DMS 273 (cell line): ENCODE results near the gene BTBD10.
"Not testable (repeated sequence)": the region's sequence is repeated elsewhere in the genome, so short reads cannot be mapped to it uniquely, and the experiment has no call there.

Source experiments
- DNase-seq: peaks from one replicate; lab custom pipeline; 2025; ENCODE audit not compliant: unreplicated experiment; lab: John Stamatoyannopoulos, UW

Gene BTBD10

DNA sequence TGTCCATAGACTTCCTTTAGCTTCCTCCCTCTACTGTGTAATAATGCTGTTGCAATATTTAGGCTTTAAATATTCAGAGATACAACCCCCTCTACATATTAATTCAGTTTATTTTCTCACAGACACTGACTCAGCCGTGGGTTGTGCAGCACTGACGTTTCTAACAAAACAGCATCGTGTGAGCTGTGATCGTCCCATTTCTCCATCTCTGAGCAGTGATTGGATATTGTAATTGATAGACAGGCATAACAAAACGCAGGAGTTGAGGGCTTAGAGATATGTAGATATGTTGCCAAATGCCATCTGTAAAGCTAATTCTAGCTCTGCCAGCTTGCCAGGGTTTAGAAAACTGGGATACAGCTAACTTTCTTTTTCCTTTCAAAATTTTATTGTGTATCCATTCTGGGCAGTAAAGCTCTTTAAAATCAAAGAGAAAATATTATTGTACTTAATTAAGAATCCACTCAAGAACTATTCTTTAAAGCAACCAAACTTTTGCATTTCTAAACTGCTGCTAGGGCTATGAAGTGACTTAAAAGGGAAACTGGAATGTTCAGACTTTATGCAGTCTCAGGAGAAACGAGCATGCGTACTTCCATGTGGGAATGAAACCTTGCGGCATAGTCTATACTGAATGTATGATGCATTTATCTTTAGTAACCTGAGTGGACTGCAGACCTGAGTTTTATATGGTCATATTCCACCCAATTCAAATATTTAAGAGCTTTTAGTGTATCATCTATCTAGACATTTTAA, 22.7 kb downstream of the BTBD10 start:
- peak; percentile 91 for DNase-seq

DNA sequence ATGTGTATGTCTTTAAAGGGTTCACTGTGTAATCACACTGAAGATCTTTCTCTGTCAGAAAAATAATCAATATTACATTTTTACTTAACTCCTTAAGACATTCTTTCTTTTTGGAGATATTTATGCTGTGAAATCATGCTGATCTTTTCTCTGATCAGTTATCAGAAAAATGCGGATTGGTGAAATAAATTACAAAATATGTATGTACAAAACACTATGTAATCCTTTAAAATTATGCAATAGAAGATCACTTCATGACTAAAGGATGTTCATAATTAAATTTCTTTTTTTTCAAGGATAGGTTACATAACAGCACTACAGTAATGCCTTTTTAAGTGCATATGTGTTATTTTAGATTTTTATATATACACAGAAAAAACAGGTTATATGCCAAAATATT, 24.7 kb downstream of the BTBD10 start:
- DNase-seq = no peak

DNA sequence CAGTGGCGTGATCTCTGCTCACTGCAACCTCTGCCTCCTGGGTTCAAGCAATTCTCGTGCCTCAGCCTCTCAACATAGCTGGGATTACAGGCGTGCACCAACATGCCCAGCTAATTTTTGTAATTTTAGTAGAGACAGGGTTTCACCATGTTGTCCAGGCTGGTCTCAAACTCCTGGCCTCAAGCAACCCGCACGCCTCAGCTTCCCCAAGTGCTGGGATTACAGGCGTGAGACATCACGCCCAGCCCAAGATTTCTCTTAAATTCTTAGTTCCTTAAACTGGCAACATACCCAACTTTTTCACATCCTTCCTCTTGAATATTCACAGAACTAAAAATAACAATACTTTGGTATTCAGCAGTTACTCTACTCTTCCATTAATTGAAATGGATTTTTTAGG, 26.2 kb downstream of the BTBD10 start:
- not testable (repeated sequence) for DNase-seq

DNA sequence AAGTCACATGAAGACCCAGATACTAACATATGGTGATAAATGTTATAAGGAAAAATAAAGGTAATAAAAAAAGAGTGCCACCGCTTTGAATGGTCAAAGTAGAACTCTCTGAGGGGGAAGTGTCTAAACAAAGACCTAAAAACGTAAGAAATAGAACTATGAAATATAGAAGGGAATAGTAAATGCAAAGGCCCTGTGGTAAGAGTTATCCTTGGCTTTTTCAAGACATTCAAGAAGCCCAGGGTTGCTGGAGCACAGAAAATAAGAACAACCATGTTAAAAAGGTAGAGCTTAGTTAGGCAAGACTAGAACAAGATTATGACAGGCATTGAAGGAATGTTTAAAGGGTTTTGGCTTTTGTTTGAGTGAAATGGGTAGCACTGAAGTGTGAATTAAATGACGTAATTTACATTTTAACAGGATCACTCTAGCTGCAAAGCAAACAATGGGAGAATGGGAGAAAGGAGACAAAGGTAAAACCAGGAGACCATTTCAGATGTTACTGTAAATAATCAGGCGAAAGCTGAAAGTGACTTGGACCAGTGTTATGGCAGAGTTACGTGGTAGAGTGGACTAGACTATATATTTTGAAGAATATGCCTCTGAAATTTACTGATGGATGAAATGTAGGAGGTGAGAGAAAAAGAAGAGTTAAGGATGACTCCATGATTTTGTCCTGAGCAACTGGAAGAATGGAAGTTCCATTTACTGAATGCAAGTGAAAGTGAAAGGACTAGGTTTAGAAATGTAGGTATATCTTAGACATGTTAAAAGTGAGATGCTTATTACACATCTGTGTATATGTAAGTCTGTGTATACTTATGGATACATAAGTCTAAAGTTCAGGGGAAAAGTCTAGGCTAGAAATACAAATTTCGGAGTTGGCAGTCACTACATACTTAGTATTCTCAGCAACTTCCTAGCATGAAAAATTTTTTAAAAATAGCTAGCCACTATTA, 28.5 kb downstream of the BTBD10 start:
- DNase-seq = no peak

DNA sequence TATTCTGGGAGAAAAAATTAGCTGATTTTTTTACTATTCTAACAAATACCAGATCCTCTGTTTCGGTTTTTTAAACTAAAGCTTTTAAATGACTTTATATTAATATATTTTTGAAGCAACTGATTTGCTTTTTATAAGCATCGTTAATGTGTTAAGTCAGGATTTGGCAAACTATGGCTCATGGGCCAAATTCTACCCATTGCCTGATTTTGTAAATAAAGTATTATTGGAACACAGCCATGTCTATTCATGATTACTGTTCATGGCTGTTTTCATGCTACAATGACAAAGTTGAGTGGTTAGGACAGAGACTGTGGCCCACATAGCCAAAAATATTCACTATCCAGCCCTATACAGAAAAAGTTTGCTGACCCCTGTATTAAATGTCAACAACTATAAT, 29.6 kb downstream of the BTBD10 start:
- DNase-seq = no peak

DNA sequence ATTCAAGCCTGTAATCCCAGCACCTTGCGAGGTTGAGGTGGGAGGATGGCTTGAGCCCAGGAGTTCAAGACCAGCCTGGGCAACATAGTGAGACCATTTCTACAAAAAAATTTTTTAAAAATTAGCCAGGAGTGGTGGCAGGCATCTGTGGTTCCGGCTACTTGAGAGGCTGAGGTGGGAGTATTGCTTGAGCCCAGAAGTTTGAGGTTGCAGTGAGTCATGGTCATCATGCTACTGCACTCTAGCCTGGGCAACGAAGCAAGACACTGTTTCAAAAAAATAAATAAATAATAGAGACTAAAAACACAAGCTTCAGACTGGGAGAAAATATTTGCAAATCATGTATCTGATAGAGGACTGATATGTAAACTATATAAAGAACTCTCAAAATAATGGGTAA, 33.2 kb downstream of the BTBD10 start:
- DNase-seq = no peak

DNA sequence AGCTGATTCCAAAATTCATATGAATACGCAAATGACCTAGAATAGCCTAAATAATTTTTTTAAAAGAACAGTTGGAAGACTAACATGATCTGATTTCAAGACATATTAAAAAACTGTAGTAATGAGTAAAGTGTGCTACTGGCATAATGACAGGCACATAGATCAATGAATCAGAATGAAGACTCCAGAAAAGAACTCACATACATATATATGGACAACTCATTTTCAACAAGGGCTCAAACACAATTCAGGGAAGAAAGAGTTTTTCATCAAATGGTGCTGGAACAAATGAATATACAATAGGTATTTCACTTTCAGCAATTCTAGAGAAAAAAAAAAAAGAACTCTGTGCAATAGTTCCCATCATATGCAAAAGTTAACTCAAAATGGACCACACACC, 33.7 kb downstream of the BTBD10 start:
- no peak for DNase-seq

DNA sequence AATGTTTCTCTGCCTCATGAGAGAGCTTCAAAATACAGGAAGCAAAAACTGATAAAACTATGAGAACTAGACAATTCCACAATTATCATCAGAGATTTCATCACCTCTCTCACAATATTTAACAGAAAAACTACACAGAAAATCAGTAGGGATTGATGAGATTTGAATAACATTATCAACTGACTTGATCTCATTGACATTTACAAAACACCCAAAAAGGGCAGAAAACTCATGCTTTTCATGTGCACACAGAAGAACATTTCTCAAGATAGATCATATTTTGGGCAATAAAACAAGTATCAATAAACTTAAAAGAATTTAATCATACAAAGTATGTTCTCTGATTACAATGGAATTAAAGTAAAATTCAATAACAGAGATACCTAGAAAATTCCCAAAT, 35.6 kb downstream of the BTBD10 start:
- no peak for DNase-seq

DNA sequence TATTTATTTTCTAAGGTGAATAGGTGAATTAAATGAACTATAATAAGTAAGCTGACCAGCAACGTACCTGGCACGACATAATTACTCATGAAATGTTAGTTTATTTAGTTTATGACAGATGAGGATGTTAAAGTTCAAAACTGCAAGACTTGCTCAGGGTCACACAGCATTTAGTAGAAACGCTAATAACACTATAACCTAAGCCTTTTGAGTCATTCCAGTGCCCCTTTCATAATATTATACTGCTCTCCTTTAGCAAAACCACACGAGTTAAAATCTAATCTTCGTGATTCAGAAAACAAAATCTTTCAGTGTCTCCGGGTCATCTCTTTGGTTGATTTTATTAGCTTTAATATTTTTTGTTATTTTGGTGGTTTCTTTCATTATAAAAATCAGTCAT, 39.6 kb downstream of the BTBD10 start:
- no peak for DNase-seq

DNA sequence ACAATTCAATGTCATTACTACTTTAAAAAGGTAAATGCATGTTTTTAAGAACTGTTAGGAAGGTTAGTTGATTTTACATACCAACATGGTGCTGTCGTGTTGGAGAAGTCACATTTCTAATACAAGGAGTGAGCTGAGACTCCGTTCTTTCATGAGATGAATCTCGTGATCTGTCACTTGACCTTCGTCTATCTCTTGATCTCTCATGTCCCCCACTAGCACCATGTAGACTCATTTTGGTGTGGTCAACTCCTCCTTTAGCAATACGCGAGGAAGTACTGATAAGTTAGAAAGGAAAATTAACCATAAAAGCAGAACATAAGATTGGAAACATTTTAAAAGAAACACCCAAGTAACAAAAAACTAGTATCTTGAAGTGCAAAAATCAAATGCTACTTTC, 41.5 kb downstream of the BTBD10 start:
- no peak for DNase-seq

DNA sequence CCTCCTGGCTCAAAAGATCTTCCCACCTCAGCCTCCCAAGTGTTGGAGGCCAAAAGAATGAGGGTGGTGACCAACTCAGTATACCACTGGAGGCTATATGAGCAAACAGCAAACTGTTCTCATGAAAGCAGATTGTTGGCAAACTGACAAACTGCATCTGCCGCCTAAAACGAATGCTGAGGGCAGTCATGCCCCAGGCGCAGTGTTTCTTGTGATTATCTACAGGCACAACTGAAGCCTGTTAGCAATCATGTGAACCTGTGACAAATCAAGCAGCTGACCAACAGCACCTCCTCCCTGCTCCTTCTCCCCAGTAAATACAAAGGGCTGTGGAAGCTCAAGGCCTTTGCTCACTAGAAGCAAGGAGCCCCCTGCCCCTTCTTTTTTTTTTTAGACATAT, 47.8 kb downstream of the BTBD10 start:
- DNase-seq = no peak

DNA sequence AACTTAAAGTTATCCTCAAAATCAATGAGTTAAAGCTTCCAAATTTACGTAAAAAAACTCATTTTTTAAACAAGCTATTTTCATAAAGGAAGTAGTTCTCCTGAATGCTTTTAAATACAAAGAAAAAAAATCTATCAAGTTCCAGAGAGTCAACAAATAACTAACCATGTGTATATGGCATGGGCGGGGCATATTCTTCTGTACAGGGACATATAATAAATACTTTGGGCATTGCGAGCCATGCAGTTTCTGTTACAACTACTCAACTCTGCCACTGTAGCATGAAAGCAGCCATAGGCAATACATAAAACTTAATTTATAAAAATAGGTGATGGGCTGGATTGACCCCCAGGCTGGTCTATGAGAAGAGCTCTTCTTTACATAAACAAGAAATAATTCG, 57.8 kb downstream of the BTBD10 start:
- DNase-seq = no peak

DNA sequence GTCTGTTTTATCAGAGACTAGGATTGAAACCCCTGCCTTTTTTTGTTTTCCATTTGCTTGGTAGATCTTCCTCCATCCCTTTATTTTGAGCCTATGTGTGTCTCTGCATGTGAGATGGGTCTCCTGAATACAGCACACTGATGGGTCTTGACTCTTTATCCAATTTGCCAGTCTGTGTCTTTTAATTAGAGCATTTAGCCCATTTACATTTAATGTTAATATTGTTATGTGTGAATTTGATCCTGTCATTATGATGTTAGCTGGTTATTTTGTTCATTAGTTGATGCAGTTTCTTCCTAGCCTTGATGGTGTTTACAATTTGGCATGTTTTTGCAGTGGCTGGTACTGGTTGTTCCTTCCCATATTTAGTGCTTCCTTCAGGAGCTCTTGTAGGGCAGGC, 64.7 kb downstream of the BTBD10 start:
- not testable (repeated sequence) for DNase-seq

DNA sequence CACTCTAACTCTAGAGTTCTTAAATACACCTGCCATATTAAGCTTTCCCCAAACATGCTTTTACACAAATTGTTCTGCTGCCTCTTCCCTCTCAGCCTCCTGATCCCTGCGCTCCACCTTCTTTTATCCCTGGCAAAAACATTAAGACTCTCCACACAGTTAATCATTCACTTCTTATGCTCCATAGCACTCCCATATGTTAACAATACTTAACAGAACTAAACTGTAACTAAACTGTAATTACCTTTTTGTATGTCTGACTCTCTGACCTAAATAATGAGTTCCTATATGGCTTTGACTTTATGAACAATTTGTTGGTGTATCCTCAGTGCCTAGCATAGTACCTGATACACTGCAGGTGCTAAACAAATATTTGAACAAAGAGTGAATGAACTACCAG, 71.8 kb downstream of the BTBD10 start:
- no peak for DNase-seq

DNA sequence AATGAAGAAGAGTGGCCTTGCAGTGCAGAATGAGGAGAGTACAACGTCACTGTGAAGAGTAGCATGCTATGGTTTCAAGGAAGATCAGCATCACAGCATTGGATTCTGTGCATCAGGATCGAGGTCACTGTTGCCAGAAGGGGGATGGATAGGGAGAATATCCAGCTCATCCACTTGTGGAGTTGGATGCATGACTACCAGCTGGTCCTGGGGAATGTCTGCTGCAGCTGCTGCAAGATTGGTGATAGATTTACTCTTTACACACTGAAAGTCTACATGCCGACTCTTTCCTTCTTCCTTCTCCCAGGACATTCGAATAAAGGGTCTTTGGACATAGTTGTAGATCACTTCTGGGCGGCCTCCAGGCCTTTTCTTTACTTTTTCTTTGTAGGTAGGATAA, 74.3 kb downstream of the BTBD10 start:
- no peak for DNase-seq

DNA sequence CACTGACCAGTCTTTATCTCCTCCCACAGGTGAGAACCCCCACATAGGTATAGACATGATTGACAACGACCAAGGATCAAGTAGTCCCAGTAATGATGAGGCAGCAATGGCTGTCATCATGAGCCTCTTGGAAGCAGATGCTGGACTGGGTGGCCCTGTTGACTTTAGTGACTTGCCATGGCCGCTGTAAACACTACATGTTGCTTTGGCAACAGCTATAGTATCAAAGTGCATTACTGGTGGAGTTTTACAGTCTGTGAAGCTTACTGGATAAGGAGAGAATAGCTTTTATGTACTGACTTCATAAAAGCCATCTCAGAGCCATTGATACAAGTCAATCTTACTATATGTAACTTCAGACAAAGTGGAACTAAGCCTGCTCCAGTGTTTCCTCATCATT, 76.5 kb downstream of the BTBD10 start:
- no peak for DNase-seq

DNA sequence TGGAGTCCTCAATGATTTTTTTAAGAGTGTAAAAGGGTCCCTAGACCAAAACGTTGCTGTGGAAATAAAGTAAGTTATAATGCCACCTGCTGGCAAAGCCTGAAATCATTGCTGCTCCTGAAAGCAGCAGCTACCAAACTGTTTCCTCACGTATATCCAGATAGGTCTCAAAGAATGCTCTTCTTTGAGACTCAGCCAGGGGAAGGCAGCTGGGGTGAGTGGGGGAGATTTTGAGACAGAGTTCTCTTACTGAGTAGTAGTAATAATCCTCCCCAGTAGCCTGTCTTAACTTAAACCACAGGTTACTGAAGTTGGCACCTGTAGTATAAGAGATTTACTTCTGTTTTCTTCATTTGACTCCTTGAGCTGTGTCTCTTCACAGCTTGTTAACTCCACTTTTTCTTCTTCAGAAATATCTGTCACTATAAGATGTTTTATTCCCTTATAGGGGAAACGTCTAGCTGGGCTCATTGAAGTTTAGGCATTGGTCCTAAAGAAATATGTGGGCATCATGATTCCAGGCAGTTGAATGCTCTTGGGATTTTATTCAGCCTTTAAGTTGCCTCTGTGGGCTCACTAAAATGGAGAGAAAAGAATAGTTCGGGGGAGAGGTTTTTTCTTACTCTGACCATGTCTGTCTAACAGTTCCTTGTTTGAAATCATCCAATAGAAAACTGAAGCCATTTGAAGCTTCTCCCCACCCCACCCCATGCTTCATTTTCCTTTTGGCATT, 77.9 kb downstream of the BTBD10 start:
- peak; percentile 65 for DNase-seq

DNA sequence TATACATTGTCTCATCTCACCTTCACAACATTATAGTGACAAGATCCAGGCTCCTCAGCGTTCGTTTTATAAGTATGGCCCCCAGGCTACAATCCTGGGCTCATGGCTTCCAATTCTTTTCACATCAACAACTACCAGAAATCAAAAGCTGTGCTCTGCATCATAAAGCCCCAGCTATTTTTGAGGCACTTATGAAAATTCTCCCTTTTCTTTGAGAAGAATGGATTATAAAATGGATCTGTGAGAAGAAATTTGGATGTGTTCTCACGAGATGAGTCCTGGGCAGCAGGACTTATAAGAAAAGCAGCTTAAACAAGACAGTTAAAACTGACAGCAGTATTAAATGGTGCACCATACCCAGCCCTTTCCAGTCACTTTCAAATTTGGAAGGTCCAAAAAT, 80.3 kb downstream of the BTBD10 start:
- no peak for DNase-seq

DNA sequence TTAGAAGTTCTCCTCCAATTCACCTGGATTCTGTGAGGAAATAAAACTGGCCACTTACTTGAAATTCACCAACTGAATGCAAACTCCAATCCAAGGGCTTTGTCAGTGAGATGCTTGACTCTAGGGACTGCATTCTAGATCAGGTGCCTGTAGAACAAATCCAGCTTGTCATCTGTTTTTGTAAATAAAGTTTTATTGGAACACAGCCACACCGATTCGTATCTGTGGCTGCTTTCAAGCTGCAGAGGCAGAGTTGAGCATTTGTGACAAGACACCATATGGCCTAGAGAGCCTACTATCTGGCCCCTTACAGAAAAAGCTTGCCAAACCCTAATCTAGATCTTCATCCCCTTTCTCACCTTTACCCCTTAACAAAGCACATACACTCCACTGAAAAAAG, 82.3 kb downstream of the BTBD10 start:
- no peak for DNase-seq

DNA sequence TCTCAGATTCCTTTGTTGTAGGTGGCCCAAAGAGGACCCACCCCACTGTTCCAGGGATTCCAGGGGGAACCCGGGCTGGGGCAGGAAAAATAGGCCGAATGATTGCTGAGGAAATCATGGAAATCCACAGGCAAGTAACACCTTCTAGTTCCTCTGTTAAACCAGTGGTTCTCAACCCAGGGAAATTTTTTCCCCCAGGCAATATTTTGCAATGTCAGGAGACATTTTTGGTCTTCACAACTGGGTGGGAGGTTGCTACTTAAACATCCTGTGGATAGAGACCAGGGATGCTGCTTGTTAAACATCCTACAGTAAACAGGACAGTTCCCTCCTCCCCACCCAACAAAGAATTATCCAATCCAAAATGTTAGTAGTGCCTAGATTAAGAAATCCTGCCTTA, 84.7 kb downstream of the BTBD10 start:
- DNase-seq = no peak

DNA sequence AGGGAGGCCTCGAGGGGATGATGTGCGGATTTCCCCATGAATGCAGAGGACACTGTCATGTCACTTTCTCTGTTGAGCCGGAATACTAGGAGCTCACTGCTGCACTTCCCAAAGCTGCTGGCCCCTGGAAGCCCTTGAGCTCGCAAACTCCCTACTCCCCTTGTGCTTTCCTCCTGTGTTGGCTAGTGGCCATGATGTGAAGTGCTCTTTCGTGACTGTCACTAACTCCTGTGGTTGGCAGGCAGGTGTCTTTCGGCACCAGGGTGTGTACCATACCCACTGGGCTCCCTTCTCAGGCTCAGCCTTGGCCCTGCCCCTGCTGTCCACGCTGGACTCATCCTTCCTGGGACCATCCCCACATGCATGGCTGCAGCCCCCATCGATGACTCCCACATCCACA, 86.2 kb downstream of the BTBD10 start:
- DNase-seq = no peak

DNA sequence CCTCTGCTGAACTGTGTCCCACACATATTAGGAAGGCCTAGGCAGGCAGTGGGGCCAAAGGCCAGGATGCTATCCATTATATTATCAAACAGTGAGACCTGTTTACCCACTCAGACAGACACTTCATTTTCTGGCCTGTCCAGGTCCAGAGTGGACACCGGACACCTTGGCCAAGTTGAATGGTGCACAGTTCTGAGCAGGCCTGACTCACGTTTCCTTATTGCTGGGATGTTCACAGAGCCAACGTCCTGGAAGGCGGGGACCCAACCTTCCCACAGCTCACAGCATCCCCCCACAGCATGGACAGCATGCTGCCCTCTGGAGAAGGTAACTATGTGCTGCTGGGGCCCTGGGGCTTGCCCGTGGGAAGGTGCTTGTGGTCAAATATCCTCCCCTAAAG, 86.6 kb downstream of the BTBD10 start:
- no peak for DNase-seq
